HG02981 (cell line): Measurements from ENCODE around the gene KCNC3.
"Not testable (repeated sequence)": the region's sequence is repeated elsewhere in the genome, so short reads cannot be mapped to it uniquely, and the experiment has no call there.

Source experiments
- ATAC-seq: cut with Tn5 transposase; IDR thresholded peaks from one replicate; pipeline ENCODE4 v1.9.1; 2021; ENCODE audit warnings: mild to moderate bottlenecking, moderate library complexity; ENCODE audit not compliant: unreplicated experiment

KCNC3 gene

GRCh38 chr19:50356691-50357177 is 27.6 kb upstream of the KCNC3 start:
- ATAC-seq: no peak

GRCh38 chr19:50353487-50353880 is 24.3 kb upstream of the KCNC3 start:
- ATAC-seq: not testable (repeated sequence)

- no peak for ATAC-seq
Observed at GRCh38 chr19:50352242-50352641, 23.1 kb upstream of the KCNC3 start.

- ATAC-seq: no peak
Observed at GRCh38 chr19:50349277-50350057, 20.3 kb upstream of the KCNC3 start.

GRCh38 chr19:50347089-50347581 is 18.0 kb upstream of the KCNC3 start:
- not testable (repeated sequence) for ATAC-seq

- ATAC-seq: no peak
Observed at GRCh38 chr19:50344661-50345318, 15.6 kb upstream of the KCNC3 start.

- peak; percentile 60 for ATAC-seq
Observed at GRCh38 chr19:50341091-50341564, 12.0 kb upstream of the KCNC3 start.

- no peak for ATAC-seq
Observed at GRCh38 chr19:50340331-50340730, 11.2 kb upstream of the KCNC3 start.

GRCh38 chr19:50337031-50337430 is 7.9 kb upstream of the KCNC3 start:
- not testable (repeated sequence) for ATAC-seq

GRCh38 chr19:50334741-50335421 is 5.7 kb upstream of the KCNC3 start:
- no peak for ATAC-seq

- peak; percentile 12 for ATAC-seq
Observed at GRCh38 chr19:50333737-50334617, 4.8 kb upstream of the KCNC3 start.

GRCh38 chr19:50333235-50333736 is 4.1 kb upstream of the KCNC3 start:
- ATAC-seq: peak; percentile 33

GRCh38 chr19:50332244-50333038 is 3.3 kb upstream of the KCNC3 start:
- no peak for ATAC-seq

GRCh38 chr19:50331994-50332243 is 2.7 kb upstream of the KCNC3 start:
- ATAC-seq: no peak

- ATAC-seq: no peak
Observed at GRCh38 chr19:50331221-50331993, 2.2 kb upstream of the KCNC3 start.

- peak; percentile 29 for ATAC-seq
Observed at GRCh38 chr19:50330365-50331078, 1.3 kb upstream of the KCNC3 start.

- not testable (repeated sequence) for ATAC-seq
Observed at GRCh38 chr19:50329926-50330294, 733 bp upstream of the KCNC3 start.

GRCh38 chr19:50328873-50329145 is 368 bp downstream of the KCNC3 start:
- no peak for ATAC-seq
